ENCODE measurements around the gene MMRN2.
A peak's percentile ranks its signal among the peaks of the same experiment; 100 is the strongest.

Gene MMRN2

DNA sequence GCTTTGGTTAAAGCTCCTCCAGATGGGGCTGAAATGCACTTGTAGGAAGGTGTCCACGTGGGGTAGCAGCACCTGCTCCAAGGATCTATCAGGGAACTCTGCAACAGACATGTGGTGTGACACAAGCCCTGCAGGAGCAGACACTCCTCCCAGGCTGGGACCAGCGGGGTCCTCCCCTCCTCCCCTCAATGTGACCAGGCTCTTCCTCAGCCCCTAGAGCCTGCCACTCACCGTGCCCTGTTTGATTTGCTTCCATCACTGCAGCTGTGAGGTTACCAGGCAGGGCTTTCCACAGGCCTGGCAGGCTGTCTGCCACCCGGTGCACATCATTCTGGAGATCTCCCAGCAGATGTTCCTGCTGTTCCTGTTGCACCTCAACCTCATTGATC lies 13.4 kb downstream of the MMRN2 start:
- H3K27ac ChIP-seq = no peak overlapping the region
- no peak for TF ChIP-seq ZFX (IDR thresholded peaks at IDR 0.05)
- TF ChIP-seq, protein P1, sequence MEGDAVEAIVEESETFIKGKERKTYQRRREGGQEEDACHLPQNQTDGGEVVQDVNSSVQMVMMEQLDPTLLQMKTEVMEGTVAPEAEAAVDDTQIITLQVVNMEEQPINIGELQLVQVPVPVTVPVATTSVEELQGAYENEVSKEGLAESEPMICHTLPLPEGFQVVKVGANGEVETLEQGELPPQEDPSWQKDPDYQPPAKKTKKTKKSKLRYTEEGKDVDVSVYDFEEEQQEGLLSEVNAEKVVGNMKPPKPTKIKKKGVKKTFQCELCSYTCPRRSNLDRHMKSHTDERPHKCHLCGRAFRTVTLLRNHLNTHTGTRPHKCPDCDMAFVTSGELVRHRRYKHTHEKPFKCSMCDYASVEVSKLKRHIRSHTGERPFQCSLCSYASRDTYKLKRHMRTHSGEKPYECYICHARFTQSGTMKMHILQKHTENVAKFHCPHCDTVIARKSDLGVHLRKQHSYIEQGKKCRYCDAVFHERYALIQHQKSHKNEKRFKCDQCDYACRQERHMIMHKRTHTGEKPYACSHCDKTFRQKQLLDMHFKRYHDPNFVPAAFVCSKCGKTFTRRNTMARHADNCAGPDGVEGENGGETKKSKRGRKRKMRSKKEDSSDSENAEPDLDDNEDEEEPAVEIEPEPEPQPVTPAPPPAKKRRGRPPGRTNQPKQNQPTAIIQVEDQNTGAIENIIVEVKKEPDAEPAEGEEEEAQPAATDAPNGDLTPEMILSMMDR (conservative IDR thresholded peaks at IDR 0.05) = no peak

DNA sequence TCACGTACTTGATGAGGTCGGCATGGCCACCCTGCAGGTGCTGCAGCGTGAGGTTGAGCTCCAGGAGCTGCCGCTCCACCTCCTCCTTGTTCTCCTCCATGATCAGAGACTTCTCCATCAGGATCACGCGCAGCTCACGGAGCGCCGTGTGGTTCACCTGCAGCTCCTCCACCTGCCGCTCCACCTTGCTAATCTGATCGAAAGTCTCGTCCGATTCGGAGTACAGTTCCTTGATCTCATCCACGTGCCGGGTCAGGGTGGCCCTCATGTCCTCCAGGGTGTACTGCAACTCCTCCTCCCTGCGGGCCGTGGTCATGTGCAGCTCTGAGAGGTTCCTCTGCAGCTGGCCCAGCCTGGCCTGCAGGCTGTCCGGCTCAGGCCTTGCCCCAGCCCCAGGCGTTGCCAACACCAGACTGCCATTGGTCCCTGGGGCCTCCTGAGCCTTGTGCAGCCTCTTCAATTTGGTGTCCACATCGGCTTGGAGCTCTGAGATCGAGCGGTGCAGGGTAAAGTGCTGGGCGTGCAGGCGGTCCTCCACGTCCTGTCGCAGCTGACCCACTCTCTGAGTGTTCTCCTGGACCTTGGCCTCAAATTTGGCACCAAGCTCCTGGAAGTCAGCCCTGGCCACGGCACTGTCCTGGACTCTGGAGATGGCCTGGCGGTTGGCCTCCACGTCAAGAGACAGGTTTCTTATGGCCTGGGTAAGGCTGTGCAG lies 13.9 kb downstream of the MMRN2 start:
- no peak overlapping the region for H3K27ac ChIP-seq
- TF ChIP-seq ZFX (IDR thresholded peaks at IDR 0.05) = no peak
- TF ChIP-seq, protein P1 (conservative IDR thresholded peaks at IDR 0.05) = no peak

DNA sequence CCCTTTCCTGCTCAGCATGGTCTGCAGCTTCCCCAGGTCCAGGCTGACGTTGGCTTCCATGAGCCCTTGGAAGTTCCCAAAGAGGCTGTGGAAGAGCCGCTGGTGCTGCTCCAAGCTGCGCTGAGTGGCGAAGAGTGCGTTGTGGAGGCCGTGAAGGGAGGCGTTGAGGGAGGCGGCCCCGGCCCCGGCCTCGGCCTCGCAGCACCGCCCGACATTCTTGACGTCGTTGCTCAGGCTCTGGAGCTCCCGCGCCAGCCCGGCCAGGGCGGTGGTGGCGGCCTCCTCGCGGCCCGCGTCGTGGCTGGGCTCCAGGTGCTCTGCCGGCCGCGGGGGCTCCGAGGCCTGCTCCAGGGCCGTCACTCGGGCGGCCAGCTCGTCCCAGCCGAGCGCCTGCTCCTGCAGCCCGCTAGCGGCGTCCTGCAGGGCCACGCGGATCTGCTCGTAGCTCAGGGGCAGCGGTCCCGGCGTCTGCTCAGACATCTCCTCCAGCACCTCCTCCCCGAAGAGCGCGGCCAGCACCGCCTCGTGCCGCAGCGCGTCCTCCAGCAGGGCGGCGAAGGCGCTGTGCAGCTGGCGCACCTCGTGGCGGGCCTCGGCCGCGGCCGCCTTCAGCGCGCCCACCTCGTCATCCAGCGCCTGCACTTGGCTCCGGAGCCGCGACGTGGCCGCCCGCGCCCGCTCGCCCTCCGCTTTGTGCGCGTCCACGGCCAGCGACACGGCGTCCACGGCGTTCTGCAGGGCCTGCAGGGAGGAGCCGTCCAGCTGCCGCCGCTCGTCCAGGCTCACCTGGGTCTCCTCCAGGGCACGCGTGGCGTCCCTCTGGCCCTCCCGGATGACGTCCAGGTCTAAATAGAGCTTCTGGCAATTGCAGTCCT lies 14.7 kb downstream of the MMRN2 start:
- no peak for TF ChIP-seq ZFX (IDR thresholded peaks at IDR 0.05)
- TF ChIP-seq, protein P1 (conservative IDR thresholded peaks at IDR 0.05) = no peak
- H3K27ac ChIP-seq = no peak overlapping the region

DNA sequence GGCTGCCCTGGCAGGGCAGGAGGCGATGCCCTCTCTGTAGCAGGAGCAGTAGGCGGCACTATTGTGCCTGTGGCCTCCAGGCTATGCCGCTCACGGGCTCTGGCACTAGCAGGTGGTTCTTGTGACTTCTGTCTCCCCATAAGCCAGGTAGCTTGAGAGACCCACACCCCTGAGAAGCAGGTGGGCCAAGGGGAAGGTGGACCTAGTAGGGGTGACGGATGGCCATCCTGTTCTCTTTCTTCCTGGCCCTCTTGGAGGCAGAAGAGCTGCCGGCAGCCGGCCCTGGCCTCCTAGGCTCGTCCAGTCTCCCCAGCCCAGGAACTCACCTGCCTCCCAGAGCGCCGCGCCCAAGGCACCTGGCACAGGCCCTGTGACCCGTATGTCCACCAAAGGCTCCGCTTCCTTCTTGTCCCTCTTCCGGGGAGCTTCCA lies 15.4 kb downstream of the MMRN2 start:
- no peak overlapping the region for H3K27ac ChIP-seq
- TF ChIP-seq, protein P1 (conservative IDR thresholded peaks at IDR 0.05) = no peak
- TF ChIP-seq ZFX (IDR thresholded peaks at IDR 0.05) = no peak

DNA sequence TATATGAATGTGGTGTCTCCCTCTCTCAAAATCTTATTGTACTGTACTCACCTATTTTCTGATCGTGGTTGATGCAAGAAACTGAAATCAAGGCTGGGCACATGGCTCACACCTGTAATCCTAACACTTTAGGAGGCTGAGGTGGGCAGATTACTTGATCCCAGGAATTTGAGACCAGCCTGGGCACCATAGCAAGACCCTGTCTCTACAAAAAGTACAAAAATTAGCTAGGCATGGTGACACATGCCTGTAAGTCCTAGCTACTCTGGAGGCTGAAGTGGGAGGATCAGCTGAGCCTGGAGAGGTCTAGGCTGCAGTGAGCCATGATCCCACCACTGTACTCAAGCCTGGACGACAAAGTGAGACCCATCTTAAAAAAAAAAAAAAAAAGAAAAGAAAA lies 16.0 kb downstream of the MMRN2 start:
- TF ChIP-seq, protein P1 (conservative IDR thresholded peaks at IDR 0.05) = no peak
- TF ChIP-seq ZFX (IDR thresholded peaks at IDR 0.05) = no peak
- no peak overlapping the region for H3K27ac ChIP-seq

DNA sequence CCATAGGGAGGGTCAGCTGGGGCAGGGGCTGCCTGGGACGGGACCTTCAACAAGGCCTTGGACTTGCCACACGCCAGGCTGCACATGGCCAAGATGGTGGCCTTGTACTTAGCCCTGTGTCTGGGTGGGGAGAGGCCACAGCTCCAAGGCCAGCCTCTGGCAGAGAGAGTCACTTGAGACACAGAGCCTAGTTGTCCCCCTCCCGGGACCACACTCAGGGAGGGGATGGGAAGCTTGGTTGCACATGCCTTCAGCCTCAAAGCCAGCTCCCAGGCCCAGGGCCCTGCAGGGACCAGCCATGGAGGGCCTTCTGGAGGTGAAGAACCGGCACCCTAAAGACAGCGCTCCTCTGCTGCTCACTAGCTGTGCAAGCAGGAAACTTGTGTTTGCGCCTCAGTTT lies 16.7 kb downstream of the MMRN2 start:
- TF ChIP-seq, protein P1 (conservative IDR thresholded peaks at IDR 0.05) = no peak
- TF ChIP-seq ZFX (IDR thresholded peaks at IDR 0.05) = no peak

DNA sequence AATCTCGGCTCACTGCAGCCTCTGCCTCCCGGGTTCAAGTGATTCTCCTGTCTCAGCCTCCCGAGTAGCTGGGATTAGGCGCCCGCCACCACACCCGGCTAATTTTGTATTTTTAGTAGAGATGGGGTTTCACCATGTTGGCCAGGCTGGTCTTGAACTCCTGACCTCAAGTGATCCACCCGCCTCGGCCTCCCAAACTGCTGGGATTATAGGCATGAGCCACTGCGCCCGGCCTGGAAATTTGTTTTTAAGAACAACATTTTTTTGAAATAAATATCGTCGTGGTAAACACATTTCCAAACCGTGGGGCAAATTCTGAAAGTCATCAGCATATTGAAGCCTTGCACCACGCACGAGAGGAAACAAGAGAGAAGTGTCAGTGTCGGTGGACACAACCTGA lies 17.3 kb downstream of the MMRN2 start:
- H3K27ac ChIP-seq = peak overlapping the region; percentile 7; the same call in 1 of the 2 replicates

More for the DNA sequence above, 16.7 kb downstream of the MMRN2 start:
- H3K27ac ChIP-seq = no peak overlapping the region
